Loucy (cell line): ENCODE measurements around the gene GLYATL1B.
"Not testable (repeated sequence)": the region's sequence is repeated elsewhere in the genome, so short reads cannot be mapped to it uniquely, and the experiment has no call there.

ENCODE experiments used
- H2AFZ ChIP-seq: fragments of 200-600 bp; sonication (generic); 2 replicates; pipeline ENCODE4 v1.6.0; 2016; ENCODE audit warnings: antibody characterized with exemption, mild to moderate bottlenecking, low read length, moderate library complexity
- H3F3A ChIP-seq: fragments of 200-600 bp; 2 replicates; pipeline ENCODE4 v1.6.0; 2016; ENCODE audit warnings: antibody characterized with exemption, low read depth, mild to moderate bottlenecking
- H3K27me3 ChIP-seq: fragments of 200-600 bp; sonication (generic); 2 replicates; pipeline ENCODE4 v1.6.1; 2014; ENCODE audit warnings: low read length, mild to moderate bottlenecking; ENCODE audit not compliant: insufficient read depth, poor library complexity, severe bottlenecking
- H3K36me3 ChIP-seq: fragments of 200-600 bp; sonication (generic); 2 replicates; pipeline ENCODE4 v1.6.1; 2016; ENCODE audit warnings: low read length; ENCODE audit not compliant: insufficient read depth
- H3K4me1 ChIP-seq: fragments of 200-600 bp; sonication (generic); 2 replicates; pipeline ENCODE4 v1.5.1; 2014; ENCODE audit warnings: low read length, mild to moderate bottlenecking; ENCODE audit not compliant: insufficient read depth, poor library complexity, severe bottlenecking
- H3K4me2 ChIP-seq: fragments of 200-600 bp; sonication (generic); 2 replicates; pipeline ENCODE4 v1.6.0; 2014; ENCODE audit warnings: antibody characterized with exemption, low read length, low read depth, mild to moderate bottlenecking; ENCODE audit not compliant: poor library complexity, severe bottlenecking
- H3K4me3 ChIP-seq: fragments of 200-600 bp; sonication (generic); 2 replicates; pipeline ENCODE4 v1.5.1; 2014; ENCODE audit warnings: low read length, mild to moderate bottlenecking, mixed read lengths; ENCODE audit not compliant: poor library complexity, severe bottlenecking
- H3K79me2 ChIP-seq: fragments of 200-600 bp; sonication (generic); 2 replicates; pipeline ENCODE4 v1.6.1; 2014; ENCODE audit warnings: low read length; ENCODE audit not compliant: insufficient read depth
- H3K9ac ChIP-seq: fragments of 200-600 bp; sonication (generic); 2 replicates; pipeline ENCODE4 v1.6.0; 2014; ENCODE audit warnings: mild to moderate bottlenecking, low read depth, low read length, moderate library complexity; ENCODE audit not compliant: poor library complexity, severe bottlenecking
- H3K9me2 ChIP-seq: fragments of 200-600 bp; sonication (generic); replicated peaks from 2 replicates; pipeline ENCODE4 v1.6.1; 2016; ENCODE audit warnings: low read depth, low read length, mixed read lengths
- H3K9me3 ChIP-seq: fragments of 200-600 bp; sonication (generic); 2 replicates; pipeline ENCODE4 v1.6.1; 2014; ENCODE audit warnings: mild to moderate bottlenecking, antibody characterized with exemption, low read length, low read depth; ENCODE audit not compliant: insufficient read depth
- H4K20me1 ChIP-seq: fragments of 200-600 bp; sonication (generic); 2 replicates; pipeline ENCODE4 v1.6.0; 2014; ENCODE audit warnings: antibody characterized with exemption, low read length, mild to moderate bottlenecking; ENCODE audit not compliant: insufficient read depth, poor library complexity, severe bottlenecking
- CTCF ChIP-seq: fragments of 200-600 bp; sonication (generic); conservative IDR thresholded peaks from 2 replicates; pipeline ENCODE4 v1.5.1; 2014; ENCODE audit warnings: mild to moderate bottlenecking, antibody characterized with exemption, low read length
- EZH2phosphoT487 ChIP-seq: fragments of 200-600 bp; IDR thresholded peaks from 2 replicates; pipeline ENCODE4 v1.6.1; 2018; ENCODE audit warnings: antibody characterized with exemption, mild to moderate bottlenecking, moderate library complexity, borderline replicate concordance

Gene GLYATL1B

DNA sequence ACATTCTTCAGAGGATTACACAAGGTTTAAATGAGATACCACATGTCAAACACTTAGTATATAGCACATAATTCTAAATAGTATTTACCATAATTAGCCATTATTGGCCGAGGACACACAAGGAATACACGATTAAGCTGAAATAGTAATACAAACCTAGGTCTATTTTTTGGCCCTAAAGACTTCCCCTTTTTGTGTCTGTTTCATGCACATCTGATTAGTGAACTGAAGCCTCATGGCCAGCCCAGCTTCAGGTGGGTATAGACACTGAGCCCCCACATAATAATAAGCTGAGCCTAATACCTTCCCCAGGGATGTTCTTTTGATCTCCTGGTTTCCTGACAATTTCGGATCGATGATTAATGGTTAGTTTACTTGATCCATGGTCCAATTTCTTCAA lies 2.1 kb downstream of the GLYATL1B start:
- Histone ChIP-seq H3K9me2 (no peaks in the 10 kb centered on the region), H3K27me3 (no peaks in the 10 kb centered on the region), H3K4me1 (peaks cover 3% of the 10 kb centered on the region), H4K20me1 (no peaks in the 10 kb centered on the region), H3F3A (no peaks in the 10 kb centered on the region), H3K79me2 (no peaks in the 10 kb centered on the region), H3K9me3 (no peaks in the 10 kb centered on the region), H2AFZ (no peak overlapping the region), H3K4me3 (no peak overlapping the region), H3K9ac (no peak overlapping the region), H3K36me3 (no peaks in the 10 kb centered on the region), H3K4me2 (no peak overlapping the region)
- no peak for TF ChIP-seq CTCF
- no peak for TF ChIP-seq EZH2phosphoT487

GRCh38 chr11:59093576-59093975 lies 7.5 kb downstream of the GLYATL1B start:
- H3K9me3 ChIP-seq, H3K9me2 ChIP-seq, H3K4me2 ChIP-seq, H3K27me3 ChIP-seq, H3K4me3 ChIP-seq, H3K79me2 ChIP-seq, H4K20me1 ChIP-seq, H3K9ac ChIP-seq, H3K36me3 ChIP-seq, H2AFZ ChIP-seq, H3F3A ChIP-seq: not testable (repeated sequence)
- peaks cover 17% of the 10 kb centered on the region for H3K4me1 ChIP-seq

- H3K4me3 ChIP-seq, H3K36me3 ChIP-seq, H3F3A ChIP-seq, H3K79me2 ChIP-seq, H3K4me2 ChIP-seq, H3K9ac ChIP-seq, H3K9me2 ChIP-seq, H3K27me3 ChIP-seq, H3K9me3 ChIP-seq, H4K20me1 ChIP-seq, H2AFZ ChIP-seq: not testable (repeated sequence)
- peaks cover 22% of the 10 kb centered on the region for H3K4me1 ChIP-seq
Measured at GRCh38 chr11:59095225-59095624, 9.1 kb downstream of the GLYATL1B start.

- not testable (repeated sequence) for H3K9ac ChIP-seq, H3K27me3 ChIP-seq, H3K79me2 ChIP-seq, H3K4me3 ChIP-seq, H2AFZ ChIP-seq, H3K36me3 ChIP-seq, H3F3A ChIP-seq, H3K9me2 ChIP-seq, H3K9me3 ChIP-seq, H4K20me1 ChIP-seq, H3K4me2 ChIP-seq
- H3K4me1 ChIP-seq, result peaks cover 22% of the 10 kb centered on the region
Measured at GRCh38 chr11:59095972-59096575, 10.0 kb downstream of the GLYATL1B start.
